Gastrocnemius medialis (tissue), 4 donors: ENCODE results near the gene NFIC.

Experiments used
- POLR2A ChIP-seq, 2 donors: fragments of 450-650 bp; IDR thresholded peaks; one replicate each; pipeline ENCODE4 v1.6.1; 2017; ENCODE audit warnings: antibody characterized with exemption in 2 of 2, mild to moderate bottlenecking in 2 of 2, moderate library complexity in 2 of 2
- TF ChIP-seq, protein P1 (sequence below), 5 experiments: fragments of 450-650 bp in 3 of 5; fragments of 200-600 bp in 2 of 5; sonication (generic) in 2 of 5; IDR thresholded peaks in 4 of 5; conservative IDR thresholded peaks in 1 of 5; 1 replicate in 4 of 5; 2 replicates in 1 of 5; pipeline ENCODE4 v1.5.1; 2016 to 2019; ENCODE audit warnings: antibody characterized with exemption in 5 of 5, mild to moderate bottlenecking in 3 of 5, moderate library complexity in 3 of 5

DNA sequence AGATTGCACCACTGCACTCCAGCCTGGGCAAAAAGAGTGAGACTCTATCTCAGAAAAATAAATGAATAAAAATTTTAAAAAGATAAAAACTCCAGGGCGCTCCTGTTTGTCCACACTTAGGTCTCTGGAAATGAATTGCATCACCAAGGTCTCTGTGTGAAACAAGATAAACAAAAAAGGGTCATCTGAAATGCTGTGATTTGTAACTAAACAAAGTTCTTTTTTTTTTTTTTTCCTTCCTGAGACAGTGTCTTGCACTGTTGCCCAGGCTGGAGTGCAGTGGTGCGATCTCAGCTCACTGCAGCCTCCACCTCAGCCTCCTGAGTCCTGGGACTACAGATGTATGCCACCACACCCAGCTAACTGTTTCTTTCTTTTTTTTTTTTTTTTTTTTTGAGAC is 151.3 kb downstream of the NFIC start:
- TF ChIP-seq, protein P1, sequence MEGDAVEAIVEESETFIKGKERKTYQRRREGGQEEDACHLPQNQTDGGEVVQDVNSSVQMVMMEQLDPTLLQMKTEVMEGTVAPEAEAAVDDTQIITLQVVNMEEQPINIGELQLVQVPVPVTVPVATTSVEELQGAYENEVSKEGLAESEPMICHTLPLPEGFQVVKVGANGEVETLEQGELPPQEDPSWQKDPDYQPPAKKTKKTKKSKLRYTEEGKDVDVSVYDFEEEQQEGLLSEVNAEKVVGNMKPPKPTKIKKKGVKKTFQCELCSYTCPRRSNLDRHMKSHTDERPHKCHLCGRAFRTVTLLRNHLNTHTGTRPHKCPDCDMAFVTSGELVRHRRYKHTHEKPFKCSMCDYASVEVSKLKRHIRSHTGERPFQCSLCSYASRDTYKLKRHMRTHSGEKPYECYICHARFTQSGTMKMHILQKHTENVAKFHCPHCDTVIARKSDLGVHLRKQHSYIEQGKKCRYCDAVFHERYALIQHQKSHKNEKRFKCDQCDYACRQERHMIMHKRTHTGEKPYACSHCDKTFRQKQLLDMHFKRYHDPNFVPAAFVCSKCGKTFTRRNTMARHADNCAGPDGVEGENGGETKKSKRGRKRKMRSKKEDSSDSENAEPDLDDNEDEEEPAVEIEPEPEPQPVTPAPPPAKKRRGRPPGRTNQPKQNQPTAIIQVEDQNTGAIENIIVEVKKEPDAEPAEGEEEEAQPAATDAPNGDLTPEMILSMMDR (IDR thresholded peaks at IDR 0.05 in 4 of 5, conservative IDR thresholded peaks at IDR 0.05 in 1 of 5) = no peak
- TF ChIP-seq POLR2A (IDR thresholded peaks at IDR 0.05) = no peak
